ENCODE data around the gene SARNP.

SARNP gene

DNA sequence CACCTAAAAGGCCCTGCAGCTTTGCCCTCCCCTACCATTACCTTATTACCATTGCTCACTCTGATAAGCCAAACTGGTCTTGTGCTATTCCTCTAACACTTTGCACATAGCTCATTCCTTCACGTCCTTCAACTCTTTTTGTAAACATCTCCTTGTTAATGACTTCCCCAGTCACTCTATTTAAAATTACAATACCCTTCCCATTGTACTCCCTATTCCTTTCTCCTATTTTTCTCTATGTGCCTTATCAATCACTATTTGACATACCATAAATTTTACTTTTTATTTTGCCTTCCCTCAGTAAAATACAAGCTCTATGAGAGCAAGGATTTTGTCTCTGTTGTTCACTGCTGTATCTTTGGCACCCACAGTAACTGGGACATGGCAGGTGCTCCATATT lies 5.4 kb downstream of the SARNP start:
- Mint-ChIP-seq H3K36me3 (ENCODE audit: insufficient read depth) (peaks cover 47% of the 10 kb centered on the region), H3K27me3 (no peaks in the 10 kb centered on the region), H3K4me3 (peak overlapping the region; percentile 12), H3K9me3 (no peaks in the 10 kb centered on the region), H3K27ac (ENCODE audit: low read depth) (peak overlapping the region; percentile 14), H3K4me1 (peaks cover 39% of the 10 kb centered on the region)
- no peak for DNase-seq (ENCODE audit: low spot score in 2 of 2)
- no peak for ATAC-seq (replicated peaks; ENCODE audit: extremely low read depth, poor library complexity, severe bottlenecking)

GRCh38 chr12:55809274-55809673 lies 8.2 kb downstream of the SARNP start:
- DNase-seq (ENCODE audit: low spot score in 2 of 2) (no peak), ATAC-seq (replicated peaks; ENCODE audit: extremely low read depth, poor library complexity, severe bottlenecking) (no peak)
- Mint-ChIP-seq H3K4me3 (no peak overlapping the region), H3K27me3 (no peaks in the 10 kb centered on the region), H3K27ac (ENCODE audit: low read depth) (no peak overlapping the region), H3K9me3 (no peaks in the 10 kb centered on the region), H3K36me3 (ENCODE audit: insufficient read depth) (peaks cover 55% of the 10 kb centered on the region), H3K4me1 (peaks cover 42% of the 10 kb centered on the region)

GRCh38 chr12:55806982-55807381 lies 10.5 kb downstream of the SARNP start:
- H3K27ac Mint-ChIP-seq (ENCODE audit: low read depth) = no peak overlapping the region
- H3K9me3 Mint-ChIP-seq = no peaks in the 10 kb centered on the region
- no peak for DNase-seq (ENCODE audit: low spot score in 2 of 2)
- no peak for ATAC-seq (replicated peaks; ENCODE audit: extremely low read depth, poor library complexity, severe bottlenecking)
- H3K36me3 Mint-ChIP-seq (ENCODE audit: insufficient read depth) = peaks cover 54% of the 10 kb centered on the region
- peaks cover 30% of the 10 kb centered on the region for H3K4me1 Mint-ChIP-seq
- no peaks in the 10 kb centered on the region for H3K27me3 Mint-ChIP-seq
- H3K4me3 Mint-ChIP-seq = no peak overlapping the region

DNA sequence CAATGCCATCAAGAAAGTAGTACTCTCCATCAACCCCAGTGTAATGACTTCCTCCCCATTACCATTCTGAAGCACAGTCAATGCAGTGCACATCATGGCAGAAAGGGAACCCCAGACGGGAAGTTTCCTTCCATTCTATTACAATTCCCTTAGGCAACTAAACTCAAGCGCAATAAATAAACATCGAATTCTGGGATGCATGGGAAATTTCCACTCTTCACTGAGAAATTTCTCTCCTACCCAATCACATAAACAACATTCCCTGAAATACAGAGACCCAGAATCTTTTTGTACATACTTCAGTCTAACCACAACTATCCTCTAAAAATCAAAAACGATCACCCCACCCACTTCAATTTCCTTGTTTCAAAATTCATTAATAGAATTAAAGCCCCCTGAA lies 20.0 kb downstream of the SARNP start:
- Mint-ChIP-seq H3K36me3 (ENCODE audit: insufficient read depth) (peaks cover 68% of the 10 kb centered on the region), H3K4me1 (peaks cover 8% of the 10 kb centered on the region)

DNA sequence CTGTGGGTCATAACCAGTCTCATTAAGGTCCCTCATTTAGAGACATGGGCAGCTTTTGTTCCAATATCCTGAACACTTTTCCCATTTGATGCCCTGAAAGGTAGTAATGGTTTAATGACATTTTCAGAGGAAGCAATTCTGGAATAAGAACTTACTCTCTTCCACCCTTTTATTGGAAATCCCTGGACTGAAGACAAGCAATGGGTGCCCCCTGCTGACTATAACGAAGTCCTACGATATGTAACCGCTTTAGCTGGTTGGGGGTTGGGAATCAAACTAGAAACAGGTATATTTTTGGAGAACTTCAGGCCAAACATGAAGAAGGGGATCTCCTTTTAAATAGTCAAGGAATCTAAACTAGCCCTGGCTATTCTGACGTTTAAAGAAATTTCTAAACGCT lies 20.5 kb downstream of the SARNP start:
- H3K27ac Mint-ChIP-seq (ENCODE audit: low read depth) = no peak overlapping the region
- DNase-seq (ENCODE audit: low spot score in 2 of 2) = no peak
- H3K4me3 Mint-ChIP-seq = no peak overlapping the region

More for the DNA sequence above, 20.0 kb downstream of the SARNP start:
- DNase-seq (ENCODE audit: low spot score in 2 of 2) = no peak
- no peak for ATAC-seq (replicated peaks; ENCODE audit: extremely low read depth, poor library complexity, severe bottlenecking)
- Mint-ChIP-seq H3K9me3 (no peaks in the 10 kb centered on the region), H3K27ac (ENCODE audit: low read depth) (no peak overlapping the region), H3K4me3 (no peak overlapping the region), H3K27me3 (no peaks in the 10 kb centered on the region)

DNA sequence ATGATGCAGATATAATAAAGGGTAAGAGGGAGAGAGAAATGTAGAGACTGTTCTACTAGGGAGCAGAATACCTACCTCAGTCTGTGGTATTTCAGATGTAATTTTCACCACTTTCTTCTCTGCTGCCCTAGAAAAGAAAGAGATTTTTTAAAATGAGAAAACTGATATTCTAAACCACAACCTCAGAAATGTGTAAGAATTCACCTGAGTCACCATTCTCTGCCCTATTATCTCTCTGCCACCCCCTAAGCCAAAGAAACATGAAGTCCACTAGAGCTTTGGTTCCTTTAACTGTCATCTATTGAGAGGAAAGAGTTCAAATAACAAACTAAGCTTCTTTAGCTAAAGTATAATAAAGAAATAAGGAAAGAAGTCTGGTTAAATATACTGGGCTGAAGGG lies 21.6 kb downstream of the SARNP start:
- Mint-ChIP-seq H3K36me3 (ENCODE audit: insufficient read depth) (peaks cover 72% of the 10 kb centered on the region), H3K27ac (ENCODE audit: low read depth) (no peak overlapping the region), H3K4me1 (peaks cover 7% of the 10 kb centered on the region), H3K27me3 (no peaks in the 10 kb centered on the region), H3K4me3 (no peak overlapping the region), H3K9me3 (no peaks in the 10 kb centered on the region)
- ATAC-seq (replicated peaks; ENCODE audit: extremely low read depth, poor library complexity, severe bottlenecking) (no peak), DNase-seq (ENCODE audit: low spot score in 2 of 2) (no peak)

More for the DNA sequence above, 20.5 kb downstream of the SARNP start:
- peaks cover 8% of the 10 kb centered on the region for H3K4me1 Mint-ChIP-seq
- H3K36me3 Mint-ChIP-seq (ENCODE audit: insufficient read depth) = peaks cover 70% of the 10 kb centered on the region
- no peak for ATAC-seq (replicated peaks; ENCODE audit: extremely low read depth, poor library complexity, severe bottlenecking)
- H3K9me3 Mint-ChIP-seq = no peaks in the 10 kb centered on the region
- H3K27me3 Mint-ChIP-seq = no peaks in the 10 kb centered on the region

DNA sequence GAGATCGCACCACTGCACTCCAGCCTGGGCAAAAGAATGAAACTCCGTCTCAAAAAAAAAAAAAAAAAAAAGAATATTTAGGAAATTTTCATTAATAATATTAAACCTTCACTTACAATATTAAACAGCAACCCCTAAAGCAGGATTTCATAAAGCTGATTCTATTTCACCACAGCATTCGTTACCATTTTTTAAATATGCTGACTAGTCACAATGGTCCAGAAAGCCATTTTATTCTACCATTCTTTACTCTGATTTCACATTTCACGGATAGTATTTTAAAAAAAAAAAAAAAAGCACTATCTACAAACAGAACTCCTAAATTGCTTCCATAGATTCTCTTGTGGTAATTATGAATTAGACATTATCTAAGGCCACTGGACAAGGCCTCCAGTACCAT lies 27.6 kb downstream of the SARNP start:
- no peaks in the 10 kb centered on the region for H3K27me3 Mint-ChIP-seq
- H3K9me3 Mint-ChIP-seq = no peaks in the 10 kb centered on the region
- DNase-seq (ENCODE audit: low spot score in 2 of 2) = no peak
- H3K4me3 Mint-ChIP-seq = no peak overlapping the region
- no peak for ATAC-seq (replicated peaks; ENCODE audit: extremely low read depth, poor library complexity, severe bottlenecking)
- H3K4me1 Mint-ChIP-seq = peaks cover 6% of the 10 kb centered on the region
- H3K27ac Mint-ChIP-seq (ENCODE audit: low read depth) = no peak overlapping the region
- H3K36me3 Mint-ChIP-seq (ENCODE audit: insufficient read depth) = peaks cover 72% of the 10 kb centered on the region

DNA sequence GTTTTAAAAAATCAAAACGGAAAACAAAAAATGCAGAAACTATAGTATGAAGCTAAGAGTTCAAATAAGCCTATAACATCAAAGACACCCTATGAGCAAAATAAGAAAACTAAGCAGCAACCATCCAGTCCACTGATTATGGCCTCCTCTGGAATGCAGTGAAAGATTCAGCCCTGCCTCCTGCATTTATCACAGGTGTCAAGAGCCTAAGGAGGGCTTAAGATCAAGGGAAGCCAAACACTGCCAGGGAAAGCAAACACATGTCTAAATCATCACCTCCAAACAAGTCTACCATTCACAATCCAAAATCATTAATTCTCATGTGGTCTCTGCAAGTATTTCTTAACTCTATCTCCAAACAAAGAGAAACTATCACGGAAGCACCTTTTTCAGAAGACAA lies 28.4 kb downstream of the SARNP start:
- Mint-ChIP-seq H3K9me3 (no peaks in the 10 kb centered on the region), H3K27ac (ENCODE audit: low read depth) (no peak overlapping the region), H3K4me3 (no peak overlapping the region), H3K36me3 (ENCODE audit: insufficient read depth) (peaks cover 70% of the 10 kb centered on the region), H3K4me1 (peaks cover 6% of the 10 kb centered on the region), H3K27me3 (no peaks in the 10 kb centered on the region)
- ATAC-seq (replicated peaks; ENCODE audit: extremely low read depth, poor library complexity, severe bottlenecking) (no peak), DNase-seq (ENCODE audit: low spot score in 2 of 2) (no peak)

GRCh38 chr12:55788546-55788945 lies 29.0 kb downstream of the SARNP start:
- Mint-ChIP-seq H3K4me1 (peaks cover 6% of the 10 kb centered on the region), H3K36me3 (ENCODE audit: insufficient read depth) (peaks cover 72% of the 10 kb centered on the region), H3K27ac (ENCODE audit: low read depth) (no peak overlapping the region), H3K27me3 (no peaks in the 10 kb centered on the region), H3K4me3 (no peak overlapping the region), H3K9me3 (no peaks in the 10 kb centered on the region)
- DNase-seq (ENCODE audit: low spot score in 2 of 2) = no peak
- no peak for ATAC-seq (replicated peaks; ENCODE audit: extremely low read depth, poor library complexity, severe bottlenecking)

DNA sequence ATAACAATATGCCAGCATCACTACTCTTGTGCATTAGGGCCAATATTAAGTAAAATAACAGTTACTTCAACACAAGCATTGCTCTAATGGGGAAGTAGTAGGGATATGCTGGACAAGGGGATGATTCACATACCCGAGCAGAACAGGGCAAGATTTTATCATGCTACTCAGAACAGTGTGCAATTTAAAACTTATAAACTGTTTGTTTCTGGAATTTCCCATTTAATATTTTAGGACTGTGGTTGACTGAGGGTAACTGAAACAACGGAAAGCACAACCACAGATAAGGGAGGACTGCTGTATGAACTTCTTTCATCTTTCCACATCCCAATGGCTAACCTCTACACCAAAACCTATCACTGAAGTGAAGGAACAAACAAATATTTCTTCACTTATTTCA lies 36.8 kb downstream of the SARNP start:
- Mint-ChIP-seq H3K27ac (ENCODE audit: low read depth) (peak overlapping the region; percentile 62), H3K36me3 (ENCODE audit: insufficient read depth) (peaks cover 38% of the 10 kb centered on the region), H3K27me3 (no peaks in the 10 kb centered on the region), H3K9me3 (no peaks in the 10 kb centered on the region), H3K4me3 (no peak overlapping the region), H3K4me1 (peaks cover 13% of the 10 kb centered on the region)
- ATAC-seq (replicated peaks; ENCODE audit: extremely low read depth, poor library complexity, severe bottlenecking) = no peak
- DNase-seq (ENCODE audit: low spot score in 2 of 2) = no peak

GRCh38 chr12:55777856-55778255 lies 39.7 kb downstream of the SARNP start:
- H3K27ac Mint-ChIP-seq (ENCODE audit: low read depth) = no peak overlapping the region
- no peaks in the 10 kb centered on the region for H3K9me3 Mint-ChIP-seq
- H3K4me1 Mint-ChIP-seq = peaks cover 23% of the 10 kb centered on the region
- H3K36me3 Mint-ChIP-seq (ENCODE audit: insufficient read depth) = peaks cover 27% of the 10 kb centered on the region
- no peaks in the 10 kb centered on the region for H3K27me3 Mint-ChIP-seq
- ATAC-seq (replicated peaks; ENCODE audit: extremely low read depth, poor library complexity, severe bottlenecking) (no peak), DNase-seq (ENCODE audit: low spot score in 2 of 2) (no peak)
- H3K4me3 Mint-ChIP-seq = no peak overlapping the region

GRCh38 chr12:55771736-55772135 lies 45.8 kb downstream of the SARNP start:
- Mint-ChIP-seq H3K27ac (ENCODE audit: low read depth) (no peak overlapping the region), H3K4me3 (no peak overlapping the region), H3K9me3 (no peaks in the 10 kb centered on the region), H3K4me1 (peaks cover 32% of the 10 kb centered on the region), H3K36me3 (ENCODE audit: insufficient read depth) (peaks cover 35% of the 10 kb centered on the region), H3K27me3 (no peaks in the 10 kb centered on the region)
- no peak for ATAC-seq (replicated peaks; ENCODE audit: extremely low read depth, poor library complexity, severe bottlenecking)
- no peak for DNase-seq (ENCODE audit: low spot score in 2 of 2)

GRCh38 chr12:55767156-55767555 lies 50.4 kb downstream of the SARNP start:
- Mint-ChIP-seq H3K27ac (ENCODE audit: low read depth) (no peak overlapping the region), H3K4me1 (peaks cover 28% of the 10 kb centered on the region), H3K9me3 (no peaks in the 10 kb centered on the region), H3K27me3 (no peaks in the 10 kb centered on the region), H3K4me3 (no peak overlapping the region), H3K36me3 (ENCODE audit: insufficient read depth) (peaks cover 34% of the 10 kb centered on the region)
- no peak for ATAC-seq (replicated peaks; ENCODE audit: extremely low read depth, poor library complexity, severe bottlenecking)
- DNase-seq (ENCODE audit: low spot score in 2 of 2) = no peak

- peaks cover 24% of the 10 kb centered on the region for H3K36me3 Mint-ChIP-seq (ENCODE audit: insufficient read depth)
- no peak for DNase-seq (ENCODE audit: low spot score in 2 of 2)
- no peak overlapping the region for H3K27ac Mint-ChIP-seq (ENCODE audit: low read depth)
- H3K4me1 Mint-ChIP-seq = peaks cover 23% of the 10 kb centered on the region
- H3K4me3 Mint-ChIP-seq = no peak overlapping the region
- H3K9me3 Mint-ChIP-seq = no peaks in the 10 kb centered on the region
- ATAC-seq (replicated peaks; ENCODE audit: extremely low read depth, poor library complexity, severe bottlenecking) = no peak
- H3K27me3 Mint-ChIP-seq = no peaks in the 10 kb centered on the region
These were observed 51.7 kb downstream of the SARNP start for GRCh38 chr12:55765736-55766290.
